ENCODE results near the gene RALGAPA2.

Gene RALGAPA2

DNA sequence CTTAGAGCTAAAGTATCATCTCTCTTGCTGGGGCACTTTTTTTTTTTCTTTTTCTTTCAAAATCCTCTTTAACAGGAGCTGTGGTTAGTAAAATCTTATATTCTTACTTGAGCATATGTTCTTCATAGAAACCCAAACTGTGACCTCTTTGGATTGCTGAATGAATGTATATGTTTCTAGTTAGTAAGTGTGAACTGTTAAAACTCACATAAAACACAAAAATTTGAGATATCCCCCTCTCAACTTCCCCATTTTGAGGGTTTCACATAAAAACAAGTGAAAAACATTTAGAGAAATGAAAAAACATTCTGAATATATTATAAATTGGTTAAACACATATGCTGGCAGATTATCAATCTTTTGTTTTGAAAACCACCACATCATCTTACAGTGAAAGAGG is 266.4 kb downstream of the RALGAPA2 start:
- Histone ChIP-seq H3K9ac (ENCODE audit: low read length) (no peak overlapping the region), H3K4me1 (ENCODE audit: control insufficient read depth, insufficient read depth, low read length) (peaks cover 12% of the 10 kb centered on the region), H3K36me3 (ENCODE audit: control insufficient read depth, insufficient read depth, low read length) (no peaks in the 10 kb centered on the region), H3K9me3 (ENCODE audit: control insufficient read depth, low read length) (no peaks in the 10 kb centered on the region), H3K27me3 (ENCODE audit: control insufficient read depth, insufficient read depth, low read length) (no peaks in the 10 kb centered on the region), H3K4me3 (ENCODE audit: low read length) (no peak overlapping the region)

DNA sequence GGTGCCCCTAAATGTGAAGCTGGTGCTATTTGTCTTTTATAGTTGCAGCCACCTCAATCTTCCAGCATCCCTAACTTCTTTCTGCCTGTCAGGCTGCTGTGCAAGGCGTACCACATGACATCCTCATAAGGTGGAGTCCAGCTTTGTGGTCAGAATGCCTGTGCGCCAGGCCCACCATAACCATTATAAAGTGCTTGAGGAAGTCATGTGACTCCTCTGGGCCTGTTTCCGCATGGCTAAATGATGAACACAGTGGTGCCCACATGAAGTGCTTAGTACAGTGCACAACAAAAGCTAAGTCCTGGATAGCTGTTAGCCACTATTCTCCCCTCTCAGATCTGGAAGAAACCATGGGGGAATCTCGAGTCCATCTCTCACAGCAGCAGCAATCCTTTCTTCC is 268.9 kb downstream of the RALGAPA2 start:
- H3K36me3 ChIP-seq (ENCODE audit: control insufficient read depth, insufficient read depth, low read length): no peaks in the 10 kb centered on the region
- H3K9me3 ChIP-seq (ENCODE audit: control insufficient read depth, low read length): no peaks in the 10 kb centered on the region
- no peaks in the 10 kb centered on the region for H3K27me3 ChIP-seq (ENCODE audit: control insufficient read depth, insufficient read depth, low read length)
- no peak overlapping the region for H3K4me3 ChIP-seq (ENCODE audit: low read length)
- peaks cover 14% of the 10 kb centered on the region for H3K4me1 ChIP-seq (ENCODE audit: control insufficient read depth, insufficient read depth, low read length)
- H3K9ac ChIP-seq (ENCODE audit: low read length): no peak overlapping the region

DNA sequence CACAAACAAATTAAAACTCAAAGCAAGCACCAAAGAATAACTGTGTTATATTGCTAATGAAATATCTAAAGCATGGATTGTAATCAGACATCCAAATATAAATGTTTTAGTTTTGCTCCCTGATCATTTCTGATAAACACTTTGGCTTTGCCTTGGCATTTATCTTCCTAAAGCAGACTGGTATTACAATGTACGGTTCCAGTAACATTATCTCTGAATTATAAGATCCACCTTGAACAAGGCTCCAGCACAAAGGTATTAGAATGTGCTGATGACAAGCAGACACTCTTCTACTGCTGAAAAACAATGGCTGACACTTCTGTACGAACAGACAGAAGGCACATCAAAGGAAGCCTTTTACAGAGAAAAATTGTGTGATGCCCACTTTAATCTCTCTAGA is 270.0 kb downstream of the RALGAPA2 start:
- Histone ChIP-seq H3K9me3 (ENCODE audit: control insufficient read depth, low read length) (no peaks in the 10 kb centered on the region), H3K9ac (ENCODE audit: low read length) (no peak overlapping the region), H3K4me1 (ENCODE audit: control insufficient read depth, insufficient read depth, low read length) (peaks cover 14% of the 10 kb centered on the region), H3K27me3 (ENCODE audit: control insufficient read depth, insufficient read depth, low read length) (no peaks in the 10 kb centered on the region), H3K4me3 (ENCODE audit: low read length) (no peak overlapping the region), H3K36me3 (ENCODE audit: control insufficient read depth, insufficient read depth, low read length) (no peaks in the 10 kb centered on the region)

DNA sequence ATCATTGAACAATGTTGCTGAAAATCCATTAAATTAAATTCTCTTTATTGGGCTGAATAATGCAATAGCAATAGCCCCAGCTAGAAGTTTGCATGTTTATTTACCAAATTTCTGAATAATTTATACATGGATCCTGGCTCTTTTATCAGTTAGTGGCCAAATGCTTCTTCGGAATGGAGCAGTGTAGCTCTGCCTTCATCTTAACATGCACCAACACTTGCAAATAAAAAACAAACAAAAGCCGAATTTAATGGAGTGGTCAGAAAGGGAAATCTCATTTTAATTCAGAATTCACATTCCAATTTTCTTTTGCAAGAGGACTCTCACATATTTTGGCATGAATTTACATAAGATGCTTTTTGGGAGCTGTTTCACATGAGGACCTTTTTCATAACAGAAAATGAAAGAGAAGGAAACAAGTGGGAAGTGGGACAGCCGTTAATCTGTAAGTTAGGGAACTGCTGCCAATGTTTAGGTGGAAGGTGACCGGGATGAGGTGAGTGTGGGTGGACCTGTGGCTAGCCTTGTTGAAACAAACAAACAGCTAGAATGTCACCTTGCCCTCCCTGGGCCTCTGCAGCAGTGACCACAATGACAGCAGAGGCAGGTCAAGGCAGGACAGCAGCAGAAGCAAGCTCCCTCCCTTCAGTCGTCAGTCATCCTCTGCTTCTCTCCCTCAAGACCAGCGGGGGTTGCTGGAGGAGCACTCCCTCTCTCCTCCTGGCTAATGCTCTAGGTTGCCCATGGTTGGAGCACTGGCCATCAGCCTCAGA is 271.4 kb downstream of the RALGAPA2 start:
- no peak overlapping the region for H3K9ac ChIP-seq (ENCODE audit: low read length)
- no peak overlapping the region for H3K4me3 ChIP-seq (ENCODE audit: low read length)
- no peaks in the 10 kb centered on the region for H3K36me3 ChIP-seq (ENCODE audit: control insufficient read depth, insufficient read depth, low read length)
- H3K9me3 ChIP-seq (ENCODE audit: control insufficient read depth, low read length): no peaks in the 10 kb centered on the region
- H3K27me3 ChIP-seq (ENCODE audit: control insufficient read depth, insufficient read depth, low read length): no peaks in the 10 kb centered on the region
- H3K4me1 ChIP-seq (ENCODE audit: control insufficient read depth, insufficient read depth, low read length): peaks cover 14% of the 10 kb centered on the region

DNA sequence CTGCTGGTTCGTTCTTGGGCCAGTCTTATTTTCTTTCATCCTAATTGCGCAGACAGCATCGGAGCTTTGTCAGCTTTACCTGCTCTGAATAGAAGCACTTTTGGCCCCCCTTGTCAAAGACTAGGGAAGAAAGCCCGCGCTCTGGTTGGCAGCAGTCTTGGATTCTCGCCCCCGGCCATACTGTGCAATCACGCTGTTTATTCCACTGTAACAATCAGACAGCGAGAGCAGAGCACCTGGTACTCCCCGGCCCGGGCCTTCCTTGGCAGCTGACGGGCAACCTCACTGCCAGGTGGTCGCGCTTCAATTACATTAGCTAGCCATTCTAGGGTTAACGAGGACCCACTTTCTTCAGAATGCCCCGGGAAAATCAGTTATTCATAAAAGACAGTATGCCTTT is 272.0 kb downstream of the RALGAPA2 start:
- no peak overlapping the region for H3K9ac ChIP-seq (ENCODE audit: low read length)
- H3K27me3 ChIP-seq (ENCODE audit: control insufficient read depth, insufficient read depth, low read length): no peaks in the 10 kb centered on the region

DNA sequence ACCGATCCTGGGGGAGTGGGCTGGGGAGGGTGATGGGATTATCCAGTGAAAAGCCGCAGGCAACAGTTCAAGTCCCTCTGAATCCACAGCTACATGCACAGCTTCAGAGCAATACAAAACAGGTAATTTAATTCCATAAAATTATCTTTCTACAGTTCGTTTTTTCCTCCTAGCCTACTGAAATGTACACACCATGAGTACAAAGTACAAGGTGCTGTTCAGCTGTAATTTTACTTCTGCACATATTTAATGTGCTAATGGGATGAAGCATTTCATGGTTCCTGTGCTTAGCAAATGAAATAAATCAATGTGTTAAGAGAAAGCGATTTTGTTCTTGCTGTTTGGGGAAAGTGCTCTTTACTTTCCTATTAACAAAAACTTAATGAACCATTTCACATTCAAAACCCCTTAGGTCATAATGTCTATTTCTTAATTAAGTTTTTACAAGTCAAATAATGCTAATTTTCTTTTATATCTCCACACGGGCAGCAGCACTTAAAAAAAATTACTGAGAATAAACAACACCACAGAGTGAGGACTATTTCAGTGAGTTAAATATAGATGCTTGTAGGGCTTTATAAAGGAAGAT is 272.7 kb downstream of the RALGAPA2 start:
- Histone ChIP-seq H3K4me3 (ENCODE audit: low read length) (no peak overlapping the region), H3K36me3 (ENCODE audit: control insufficient read depth, insufficient read depth, low read length) (no peaks in the 10 kb centered on the region), H3K9ac (ENCODE audit: low read length) (no peak overlapping the region), H3K27me3 (ENCODE audit: control insufficient read depth, insufficient read depth, low read length) (no peaks in the 10 kb centered on the region), H3K9me3 (ENCODE audit: control insufficient read depth, low read length) (no peaks in the 10 kb centered on the region), H3K4me1 (ENCODE audit: control insufficient read depth, insufficient read depth, low read length) (peaks cover 14% of the 10 kb centered on the region)

More for the DNA sequence above, 272.0 kb downstream of the RALGAPA2 start:
- Histone ChIP-seq H3K9me3 (ENCODE audit: control insufficient read depth, low read length) (no peaks in the 10 kb centered on the region), H3K36me3 (ENCODE audit: control insufficient read depth, insufficient read depth, low read length) (no peaks in the 10 kb centered on the region), H3K4me1 (ENCODE audit: control insufficient read depth, insufficient read depth, low read length) (peaks cover 14% of the 10 kb centered on the region), H3K4me3 (ENCODE audit: low read length) (no peak overlapping the region)

DNA sequence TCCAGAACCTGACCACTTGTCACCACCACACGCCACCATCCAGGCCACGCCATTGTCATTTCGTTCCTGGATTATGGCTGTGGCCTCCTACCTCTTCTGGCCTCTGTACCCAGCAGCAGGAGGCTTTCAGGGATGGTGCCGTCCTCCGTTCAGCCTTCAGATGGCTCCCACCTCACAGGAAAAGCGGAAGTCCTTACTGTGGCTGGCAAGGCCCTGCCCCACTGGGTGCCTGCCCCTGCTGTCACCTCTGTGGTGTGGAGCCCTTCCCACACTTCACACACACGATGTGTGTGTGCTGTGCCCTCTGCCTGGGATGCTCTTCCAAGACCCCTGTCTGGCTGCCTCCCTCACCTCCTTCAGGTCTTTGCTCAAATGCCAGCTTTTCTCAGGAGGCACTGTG is 275.1 kb downstream of the RALGAPA2 start:
- Histone ChIP-seq H3K4me1 (ENCODE audit: control insufficient read depth, insufficient read depth, low read length) (peaks cover 14% of the 10 kb centered on the region), H3K4me3 (ENCODE audit: low read length) (no peak overlapping the region), H3K9ac (ENCODE audit: low read length) (no peak overlapping the region), H3K9me3 (ENCODE audit: control insufficient read depth, low read length) (no peaks in the 10 kb centered on the region), H3K27me3 (ENCODE audit: control insufficient read depth, insufficient read depth, low read length) (no peaks in the 10 kb centered on the region), H3K36me3 (ENCODE audit: control insufficient read depth, insufficient read depth, low read length) (no peaks in the 10 kb centered on the region)

DNA sequence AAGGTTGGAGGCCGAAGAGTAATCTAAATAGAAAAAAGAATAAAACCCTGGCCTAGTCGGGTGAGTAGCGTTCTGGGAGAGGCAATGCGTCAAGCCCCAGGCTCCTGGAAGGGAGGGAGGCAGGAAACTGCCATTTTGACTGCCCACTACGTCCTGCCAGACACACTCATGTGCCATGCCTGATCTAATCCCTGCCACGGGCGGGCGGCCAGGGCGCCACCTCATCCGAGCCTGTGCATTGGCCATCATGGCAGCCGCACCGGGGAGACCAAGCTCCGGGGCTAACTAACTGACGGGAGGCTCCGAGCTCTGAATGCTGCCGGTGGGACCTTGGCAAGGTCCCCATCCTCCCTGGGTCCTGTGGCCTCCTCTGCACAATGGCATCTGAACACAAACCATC is 275.8 kb downstream of the RALGAPA2 start:
- Histone ChIP-seq H3K9ac (ENCODE audit: low read length) (no peak overlapping the region), H3K4me3 (ENCODE audit: low read length) (no peak overlapping the region), H3K27me3 (ENCODE audit: control insufficient read depth, insufficient read depth, low read length) (no peaks in the 10 kb centered on the region), H3K4me1 (ENCODE audit: control insufficient read depth, insufficient read depth, low read length) (peaks cover 13% of the 10 kb centered on the region), H3K36me3 (ENCODE audit: control insufficient read depth, insufficient read depth, low read length) (no peaks in the 10 kb centered on the region), H3K9me3 (ENCODE audit: control insufficient read depth, low read length) (no peaks in the 10 kb centered on the region)

DNA sequence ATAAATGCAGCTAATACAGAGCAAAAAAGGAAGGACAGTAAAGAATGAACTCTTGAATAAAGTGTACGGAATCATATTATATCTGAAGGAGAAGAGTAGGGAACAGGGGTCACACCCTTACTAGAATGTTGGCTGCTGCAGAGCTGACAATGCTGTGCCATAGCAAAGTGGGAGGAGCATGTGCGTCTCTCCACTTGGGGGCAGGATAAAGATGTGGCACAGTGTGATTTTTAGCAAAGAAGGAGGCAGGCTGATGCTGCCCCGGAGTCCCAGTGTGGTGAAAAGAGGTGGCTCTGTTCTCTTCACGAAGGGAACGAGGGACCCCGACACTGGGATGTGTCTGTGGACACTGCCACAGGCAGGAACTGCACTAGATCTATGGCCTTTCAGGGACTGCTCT is 277.0 kb downstream of the RALGAPA2 start:
- Histone ChIP-seq H3K9me3 (ENCODE audit: control insufficient read depth, low read length) (no peaks in the 10 kb centered on the region), H3K4me3 (ENCODE audit: low read length) (no peak overlapping the region), H3K9ac (ENCODE audit: low read length) (no peak overlapping the region), H3K36me3 (ENCODE audit: control insufficient read depth, insufficient read depth, low read length) (no peaks in the 10 kb centered on the region), H3K4me1 (ENCODE audit: control insufficient read depth, insufficient read depth, low read length) (peaks cover 2% of the 10 kb centered on the region), H3K27me3 (ENCODE audit: control insufficient read depth, insufficient read depth, low read length) (no peaks in the 10 kb centered on the region)

DNA sequence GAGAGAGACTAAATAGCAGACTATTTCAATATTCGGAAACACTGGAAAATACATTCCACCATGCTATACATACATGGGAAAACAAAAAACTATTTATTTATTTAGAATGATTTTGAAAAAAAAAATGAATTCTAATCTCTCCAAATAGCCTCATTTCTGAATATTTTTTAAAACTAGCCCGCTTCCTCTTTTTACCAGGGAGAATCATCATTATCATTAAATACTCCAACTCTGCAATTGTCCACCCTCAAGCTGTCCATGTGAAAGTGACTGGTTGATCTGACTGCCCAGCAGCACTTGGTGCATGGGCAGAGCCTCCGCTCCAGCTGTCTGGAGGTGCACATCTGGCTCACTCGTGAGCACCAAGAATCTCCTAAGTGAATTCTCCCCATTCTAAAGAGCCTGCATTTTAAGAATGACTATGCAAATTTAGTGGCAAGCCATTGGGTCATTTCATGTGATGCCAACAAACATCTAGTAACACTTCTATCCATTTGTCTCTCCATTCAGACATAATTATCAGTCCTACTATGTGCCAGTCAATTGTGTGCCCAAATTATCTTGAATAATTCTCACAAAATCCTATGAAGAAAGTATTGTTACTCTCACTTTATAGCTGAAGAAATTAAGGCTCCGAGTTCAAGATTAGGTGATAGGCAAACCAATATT is 279.7 kb downstream of the RALGAPA2 start:
- Histone ChIP-seq H3K4me3 (ENCODE audit: low read length) (no peak overlapping the region), H3K9me3 (ENCODE audit: control insufficient read depth, low read length) (no peaks in the 10 kb centered on the region), H3K9ac (ENCODE audit: low read length) (no peak overlapping the region), H3K36me3 (ENCODE audit: control insufficient read depth, insufficient read depth, low read length) (no peaks in the 10 kb centered on the region), H3K27me3 (ENCODE audit: control insufficient read depth, insufficient read depth, low read length) (no peaks in the 10 kb centered on the region), H3K4me1 (ENCODE audit: control insufficient read depth, insufficient read depth, low read length) (no peaks in the 10 kb centered on the region)

DNA sequence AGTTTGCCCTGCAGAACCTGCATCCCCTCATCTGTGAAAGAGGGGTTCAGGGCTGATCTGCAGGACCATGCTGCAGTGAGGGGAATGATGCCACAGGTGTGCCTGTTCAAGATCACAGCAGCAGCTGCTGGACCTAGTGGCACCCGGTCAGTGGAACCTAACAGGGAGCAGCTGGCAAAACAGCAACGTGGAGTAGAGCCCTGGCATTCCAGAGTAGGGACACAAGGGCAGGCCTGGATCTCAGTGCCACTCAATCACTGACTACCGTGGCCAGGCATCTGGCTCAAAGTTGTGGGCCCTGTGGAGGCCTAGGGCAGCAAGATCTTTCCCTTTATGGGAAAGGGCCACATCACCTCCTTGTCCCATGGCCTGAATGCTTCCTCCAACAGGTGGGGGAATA is 282.4 kb downstream of the RALGAPA2 start:
- H3K9ac ChIP-seq (ENCODE audit: low read length): no peak overlapping the region
- H3K9me3 ChIP-seq (ENCODE audit: control insufficient read depth, low read length): no peaks in the 10 kb centered on the region
- no peaks in the 10 kb centered on the region for H3K36me3 ChIP-seq (ENCODE audit: control insufficient read depth, insufficient read depth, low read length)
- H3K27me3 ChIP-seq (ENCODE audit: control insufficient read depth, insufficient read depth, low read length): no peaks in the 10 kb centered on the region
- no peaks in the 10 kb centered on the region for H3K4me1 ChIP-seq (ENCODE audit: control insufficient read depth, insufficient read depth, low read length)
- no peak overlapping the region for H3K4me3 ChIP-seq (ENCODE audit: low read length)

DNA sequence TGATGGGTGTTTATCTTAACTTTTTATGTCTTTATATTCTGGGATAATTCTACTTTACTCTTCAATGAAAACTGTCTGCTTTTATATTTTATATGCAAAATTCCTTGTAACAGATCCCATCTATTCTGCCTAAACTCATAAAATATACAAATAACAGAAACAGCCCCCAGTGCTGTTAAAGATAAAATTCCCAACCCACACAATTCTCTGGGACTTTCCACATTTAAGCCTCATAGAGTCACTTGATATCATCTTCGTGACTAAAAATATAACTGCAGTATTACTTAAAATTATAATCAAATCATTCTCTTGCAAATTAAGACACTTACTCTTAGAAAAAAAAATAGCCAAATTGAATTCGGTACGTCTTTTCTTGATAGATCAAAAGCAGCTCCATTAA is 284.4 kb downstream of the RALGAPA2 start:
- H3K4me3 ChIP-seq (ENCODE audit: low read length): no peak overlapping the region
- H3K27me3 ChIP-seq (ENCODE audit: control insufficient read depth, insufficient read depth, low read length): no peaks in the 10 kb centered on the region
- no peaks in the 10 kb centered on the region for H3K9me3 ChIP-seq (ENCODE audit: control insufficient read depth, low read length)
- H3K4me1 ChIP-seq (ENCODE audit: control insufficient read depth, insufficient read depth, low read length): no peaks in the 10 kb centered on the region
- no peak overlapping the region for H3K9ac ChIP-seq (ENCODE audit: low read length)
- H3K36me3 ChIP-seq (ENCODE audit: control insufficient read depth, insufficient read depth, low read length): no peaks in the 10 kb centered on the region

All from mucosa of stomach (tissue), 1 donor.